SK-N-SH (cell line): ENCODE data around the gene PHACTR3. TPM values are rescaled to one million over a fixed set of nuclear protein-coding genes. Genes with fewer than 3 reads are reported as not detected.
A peak's percentile ranks its signal among the peaks of the same experiment; 100 is the strongest.

ENCODE experiments used
- CTCF ChIA-PET: fragments of 300-600, 350-600 bp; formaldehyde crosslinking; extraction: SDS; loops from one replicate; lab custom pipeline; 2021; lab: Yijun Ruan, JAX
- POLR2A ChIA-PET: fragments of 350-600 bp; sonication (Branson Sonifier 250); formaldehyde crosslinking; extraction: SDS; loops from one replicate; lab custom pipeline; 2020; ENCODE audit warnings: antibody characterized with exemption, inconsistent platforms; lab: Yijun Ruan, JAX
- DNase-seq: peaks from one replicate; pipeline ENCODE4 v3.0.0; 2012
- H2AFZ ChIP-seq: fragments of 200-600 bp; sonication (generic); 2 replicates; pipeline ENCODE4 v1.8.1; 2016; ENCODE audit warnings: antibody characterized with exemption, mild to moderate bottlenecking, low read depth
- H3F3A ChIP-seq: fragments of 200-600 bp; sonication (generic); replicated peaks from 2 replicates; pipeline ENCODE3; 2016; ENCODE audit warnings: antibody characterized with exemption, mild to moderate bottlenecking; ENCODE audit not compliant: insufficient read depth
- H3K27ac ChIP-seq, 2 experiments: fragments of 200-500 bp in 1 of 2; fragments of 200-600 bp in 1 of 2; sonication (Bioruptor generic) in 1 of 2; sonication (generic), shearing (Covaris generic) in 1 of 2; 2 replicates each; pipeline versions ENCODE4 v1.5.1 to v1.6.1; 2014 to 2016; ENCODE audit warnings: low read depth in 2 of 2, inconsistent platforms in 1 of 2, low read length in 1 of 2, mild to moderate bottlenecking in 1 of 2, mixed read lengths in 1 of 2
- H3K27me3 ChIP-seq: fragments of 200-600 bp; sonication (generic), shearing (Covaris generic); 2 replicates; pipeline ENCODE4 v1.6.1; 2016; ENCODE audit warnings: mixed run types; ENCODE audit not compliant: insufficient read depth
- H3K36me3 ChIP-seq, 2 experiments: fragments of 200-500 bp in 1 of 2; fragments of 200-600 bp in 1 of 2; sonication (Bioruptor generic) in 1 of 2; sonication (generic) in 1 of 2; replicated peaks in 1 of 2; 2 replicates each; pipeline versions ENCODE3 to v1.5.1; 2014 to 2016; ENCODE audit warnings: low read length in 1 of 2, mild to moderate bottlenecking in 1 of 2; ENCODE audit not compliant: insufficient read depth in 2 of 2, control insufficient read depth in 1 of 2
- H3K4me1 ChIP-seq, 2 experiments: fragments of 200-500 bp in 1 of 2; fragments of 200-600 bp in 1 of 2; sonication (Bioruptor generic) in 1 of 2; sonication (generic), shearing (Covaris generic) in 1 of 2; 2 replicates each; pipeline versions ENCODE4 v1.5.1 to v1.6.1; 2014 to 2016; ENCODE audit warnings: low read depth in 1 of 2, low read length in 1 of 2, mixed run types in 1 of 2; ENCODE audit not compliant: insufficient read depth in 2 of 2, control insufficient read depth in 1 of 2
- H3K4me2 ChIP-seq: fragments of 200-600 bp; sonication (generic), shearing (Covaris generic); 2 replicates; pipeline ENCODE4 v1.6.1; 2017; ENCODE audit warnings: mixed run types
- H3K4me3 ChIP-seq, 2 experiments: fragments of 200-500 bp in 1 of 2; fragments of 200-600 bp in 1 of 2; sonication (Bioruptor generic) in 1 of 2; sonication (generic), shearing (Covaris generic) in 1 of 2; 2 replicates each; pipeline versions ENCODE4 v1.5.1 to v1.8.1; 2014 to 2016; ENCODE audit warnings: low read depth in 2 of 2, inconsistent platforms in 1 of 2, low read length in 1 of 2, mild to moderate bottlenecking in 1 of 2, mixed read lengths in 1 of 2, moderate library complexity in 1 of 2
- H3K79me2 ChIP-seq: fragments of 200-600 bp; sonication (generic); 2 replicates; pipeline ENCODE4 v1.8.1; 2017; ENCODE audit warnings: mild to moderate bottlenecking; ENCODE audit not compliant: insufficient read depth
- H3K9ac ChIP-seq: fragments of 200-600 bp; sonication (generic); 2 replicates; pipeline ENCODE4 v1.6.1; 2017; ENCODE audit warnings: mixed run types
- H3K9me2 ChIP-seq: fragments of 200-600 bp; sonication (generic); 2 replicates; pipeline ENCODE4 v1.6.1; 2017; ENCODE audit warnings: mixed run types
- H3K9me3 ChIP-seq: fragments of 200-600 bp; sonication (generic); 2 replicates; pipeline ENCODE4 v1.6.1; 2017; ENCODE audit warnings: mixed run types, mild to moderate bottlenecking, moderate library complexity
- H4K20me1 ChIP-seq: fragments of 200-600 bp; sonication (generic); 2 replicates; pipeline ENCODE4 v1.6.1; 2017; ENCODE audit warnings: mild to moderate bottlenecking, mixed run types; ENCODE audit not compliant: insufficient read depth
- EP300 ChIP-seq, 2 experiments: IDR thresholded peaks; 2 replicates each; pipeline versions ENCODE4 v1.4.0 to v1.6.1; 2012; ENCODE audit warnings: borderline replicate concordance in 1 of 2, low read depth in 1 of 2, low read length in 1 of 2
- FOXJ3 ChIP-seq: sonication (generic); formaldehyde crosslinking; IDR thresholded peaks from 2 replicates; pipeline ENCODE4 v1.5.1; 2020; ENCODE audit warnings: mild to moderate bottlenecking, missing genetic modification reagents
- GABPA ChIP-seq: IDR thresholded peaks from 2 replicates; pipeline ENCODE4 v1.4.0; 2012; ENCODE audit warnings: low read depth, mild to moderate bottlenecking
- JUND ChIP-seq: IDR thresholded peaks from 2 replicates; pipeline ENCODE4 v1.4.0; 2012
- RAD21 ChIP-seq: IDR thresholded peaks from 2 replicates; pipeline ENCODE4 v1.6.1; 2012; ENCODE audit warnings: mild to moderate bottlenecking, low read length
- RCOR1 ChIP-seq: fragments of 150-350 bp; IDR thresholded peaks from 2 replicates; pipeline ENCODE4 v1.6.1; 2017; ENCODE audit warnings: antibody characterized with exemption, low read length
- RFX5 ChIP-seq: IDR thresholded peaks from 2 replicates; pipeline ENCODE4 v1.6.1; 2012; ENCODE audit warnings: mild to moderate bottlenecking, improper control_type of control experiment, low read length
- RXRA ChIP-seq: IDR thresholded peaks from 2 replicates; pipeline ENCODE4 v1.4.0; 2012; ENCODE audit warnings: low read depth, mild to moderate bottlenecking, borderline replicate concordance
- SIN3A ChIP-seq: IDR thresholded peaks from 2 replicates; pipeline ENCODE4 v1.6.1; 2012; ENCODE audit warnings: low read depth, mild to moderate bottlenecking, low read length, moderate library complexity, borderline replicate concordance
- SMC3 ChIP-seq: IDR thresholded peaks from 2 replicates; pipeline ENCODE4 v1.6.1; 2012; ENCODE audit warnings: low read depth, low read length, improper control_type of control experiment
- YY1 ChIP-seq: IDR thresholded peaks from 2 replicates; pipeline ENCODE4 v1.4.0; 2012; ENCODE audit warnings: low read depth, mild to moderate bottlenecking
- WGBS: methylation state at CpG from one replicate; pipeline ENCODE4 v1.1.6; 2017; ENCODE audit warnings: low lambda C conversion rate; 5-methylcytosine and 5-hydroxymethylcytosine counted together
- polyA plus RNA-seq, 3 experiments: library from polyadenylated mRNA; depleted of rRNA; stranded (reverse); fragments of >200 nt; gene quantifications; 2 replicates each; pipeline ENCODE4 v1.2.3, GENCODE V29; 2012
- TF ChIP-seq, protein P1 (sequence below): fragments of 150-350 bp; IDR thresholded peaks from 2 replicates; pipeline ENCODE4 v1.6.1; 2016; ENCODE audit warnings: mild to moderate bottlenecking, low read depth, low read length
- TF ChIP-seq, protein P2 (sequence below): IDR thresholded peaks from 2 replicates; pipeline ENCODE4; 2012

The PHACTR3 gene
- polyA plus RNA-seq, 1 of the 3 experiments (the other 2 are of a cell fraction) = 0.10 TPM

DNA sequence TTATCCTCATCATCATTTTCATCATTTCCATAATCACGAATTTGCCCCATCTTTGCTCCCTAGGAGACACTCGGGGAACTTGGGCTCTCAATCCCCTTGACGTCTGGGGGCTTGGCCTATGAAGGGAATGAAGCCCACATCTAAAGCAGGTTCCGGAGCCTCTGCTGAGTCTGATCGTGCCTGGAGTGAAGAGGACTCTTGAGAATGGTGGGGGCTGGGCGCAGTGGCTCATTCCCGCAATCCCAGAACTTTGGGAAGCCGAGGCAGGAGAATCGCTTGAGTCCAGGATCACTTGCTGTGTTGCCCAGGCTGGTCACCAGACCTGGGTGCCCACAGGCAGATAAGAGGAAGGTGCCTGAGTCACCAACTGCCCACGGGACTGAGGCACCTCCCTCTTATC, 214.6 kb downstream of the PHACTR3 start:
- H3K27me3 ChIP-seq = no peaks in the 10 kb centered on the region
- 54% methylated on average over 10 of the region's 10 CpGs for WGBS
- no peak overlapping the region for H3K4me3 ChIP-seq
- no peak overlapping the region for H3K9ac ChIP-seq
- no peaks in the 10 kb centered on the region for H4K20me1 ChIP-seq
- H2AFZ ChIP-seq = no peak overlapping the region
- H3K79me2 ChIP-seq = no peaks in the 10 kb centered on the region
- no peaks in the 10 kb centered on the region for H3K9me3 ChIP-seq
- peak; percentile 2 for DNase-seq
- TF ChIP-seq EP300 (IDR thresholded peaks at IDR 0.05; ENCODE audit: borderline replicate concordance in 1 of 2, low read depth in 1 of 2, low read length in 1 of 2) (no peak), JUND (no peak), RAD21 (no peak), RXRA (no peak)
- H3K4me1 ChIP-seq = no peaks in the 10 kb centered on the region; a peak in 1 of 4 replicates
- no peak overlapping the region for H3K4me2 ChIP-seq
- no peaks in the 10 kb centered on the region for H3F3A ChIP-seq
- H3K9me2 ChIP-seq = no peaks in the 10 kb centered on the region
- ChIA-PET CTCF (interaction anchor here (0.6 to 2.6 kb wide), 4 partner anchors 11 to 308 kb away, joined by 3 to 8 read pairs (median 4); no protein-coding TSS in a partner anchor), POLR2A (no interaction called here)
- no peak overlapping the region for H3K27ac ChIP-seq
- H3K36me3 ChIP-seq = no peaks in the 10 kb centered on the region

DNA sequence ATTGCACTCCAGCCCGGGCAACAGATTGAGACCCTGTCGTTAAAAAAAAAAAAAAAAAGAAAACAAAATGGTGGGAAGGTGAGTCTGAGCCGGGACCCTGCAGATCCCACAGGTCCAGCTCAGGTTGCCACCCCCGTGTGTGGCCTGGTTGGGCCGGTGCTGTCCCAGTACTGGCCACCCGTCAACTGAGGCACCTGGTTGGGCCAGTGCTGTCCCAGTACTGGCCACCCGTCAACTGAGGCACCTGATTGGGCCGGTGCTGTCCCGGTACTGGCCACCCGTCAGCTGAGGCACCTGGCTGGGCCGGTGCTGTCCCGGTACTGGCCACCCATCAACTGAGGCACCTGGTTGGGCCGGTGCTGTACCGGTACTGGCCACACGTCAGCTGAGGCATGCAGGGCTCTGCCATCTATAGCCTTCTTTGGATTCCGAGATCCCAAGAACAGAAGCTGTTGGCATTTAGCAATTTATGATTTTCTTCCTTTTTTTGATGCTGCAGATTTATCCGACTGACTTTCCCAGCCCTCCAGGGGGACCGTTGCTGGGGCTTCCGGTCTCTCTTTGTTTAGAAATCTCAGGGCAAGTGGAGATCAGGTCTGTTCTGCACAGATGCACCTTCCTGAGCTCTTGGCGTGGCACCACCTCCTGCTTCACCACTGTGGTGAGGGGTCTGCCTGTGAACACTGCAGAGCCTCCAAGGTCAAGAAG, 215.3 kb downstream of the PHACTR3 start:
- Histone ChIP-seq H3K27me3 (no peaks in the 10 kb centered on the region), H4K20me1 (no peaks in the 10 kb centered on the region), H2AFZ (no peak overlapping the region), H3K4me1 (no peaks in the 10 kb centered on the region; a peak in 1 of 4 replicates), H3K4me3 (no peak overlapping the region), H3F3A (no peaks in the 10 kb centered on the region), H3K9ac (no peak overlapping the region), H3K9me2 (no peaks in the 10 kb centered on the region), H3K36me3 (no peaks in the 10 kb centered on the region), H3K27ac (no peak overlapping the region), H3K79me2 (no peaks in the 10 kb centered on the region), H3K4me2 (no peak overlapping the region), H3K9me3 (no peaks in the 10 kb centered on the region)
- WGBS = 44% methylated on average over 11 of the region's 20 CpGs
- ChIA-PET CTCF (interaction anchor here (0.6 to 2.6 kb wide), 6 partner anchors 12 to 258 kb away, joined by 3 to 8 read pairs (median 4); no protein-coding TSS in a partner anchor), POLR2A (no interaction called here)
- DNase-seq = peak; percentile 10
- no peak for TF ChIP-seq FOXJ3 (CRISPR knock-in tag)
- no peak for TF ChIP-seq SMC3
- no peak for TF ChIP-seq SIN3A
- no peak for TF ChIP-seq RCOR1
- no peak for TF ChIP-seq RFX5
- TF ChIP-seq, protein P1, sequence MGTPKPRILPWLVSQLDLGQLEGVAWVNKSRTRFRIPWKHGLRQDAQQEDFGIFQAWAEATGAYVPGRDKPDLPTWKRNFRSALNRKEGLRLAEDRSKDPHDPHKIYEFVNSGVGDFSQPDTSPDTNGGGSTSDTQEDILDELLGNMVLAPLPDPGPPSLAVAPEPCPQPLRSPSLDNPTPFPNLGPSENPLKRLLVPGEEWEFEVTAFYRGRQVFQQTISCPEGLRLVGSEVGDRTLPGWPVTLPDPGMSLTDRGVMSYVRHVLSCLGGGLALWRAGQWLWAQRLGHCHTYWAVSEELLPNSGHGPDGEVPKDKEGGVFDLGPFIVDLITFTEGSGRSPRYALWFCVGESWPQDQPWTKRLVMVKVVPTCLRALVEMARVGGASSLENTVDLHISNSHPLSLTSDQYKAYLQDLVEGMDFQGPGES = no peak
- no peak for TF ChIP-seq EP300 (IDR thresholded peaks at IDR 0.05; ENCODE audit: borderline replicate concordance in 1 of 2, low read depth in 1 of 2, low read length in 1 of 2)
- TF ChIP-seq YY1 = no peak
- no peak for TF ChIP-seq GABPA
- TF ChIP-seq, protein P2, sequence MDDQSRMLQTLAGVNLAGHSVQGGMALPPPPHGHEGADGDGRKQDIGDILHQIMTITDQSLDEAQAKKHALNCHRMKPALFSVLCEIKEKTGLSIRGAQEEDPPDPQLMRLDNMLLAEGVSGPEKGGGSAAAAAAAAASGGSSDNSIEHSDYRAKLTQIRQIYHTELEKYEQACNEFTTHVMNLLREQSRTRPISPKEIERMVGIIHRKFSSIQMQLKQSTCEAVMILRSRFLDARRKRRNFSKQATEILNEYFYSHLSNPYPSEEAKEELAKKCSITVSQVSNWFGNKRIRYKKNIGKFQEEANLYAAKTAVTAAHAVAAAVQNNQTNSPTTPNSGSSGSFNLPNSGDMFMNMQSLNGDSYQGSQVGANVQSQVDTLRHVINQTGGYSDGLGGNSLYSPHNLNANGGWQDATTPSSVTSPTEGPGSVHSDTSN = no peak
